GM21528 (cell line): ENCODE results near the gene SPOCD1.

Experiments
- ATAC-seq: cut with Tn5 transposase; IDR thresholded peaks from one replicate; pipeline ENCODE4 v1.9.1; 2021; ENCODE audit warnings: mild to moderate bottlenecking, moderate library complexity; ENCODE audit not compliant: unreplicated experiment, low FRiP score

The SPOCD1 gene

DNA sequence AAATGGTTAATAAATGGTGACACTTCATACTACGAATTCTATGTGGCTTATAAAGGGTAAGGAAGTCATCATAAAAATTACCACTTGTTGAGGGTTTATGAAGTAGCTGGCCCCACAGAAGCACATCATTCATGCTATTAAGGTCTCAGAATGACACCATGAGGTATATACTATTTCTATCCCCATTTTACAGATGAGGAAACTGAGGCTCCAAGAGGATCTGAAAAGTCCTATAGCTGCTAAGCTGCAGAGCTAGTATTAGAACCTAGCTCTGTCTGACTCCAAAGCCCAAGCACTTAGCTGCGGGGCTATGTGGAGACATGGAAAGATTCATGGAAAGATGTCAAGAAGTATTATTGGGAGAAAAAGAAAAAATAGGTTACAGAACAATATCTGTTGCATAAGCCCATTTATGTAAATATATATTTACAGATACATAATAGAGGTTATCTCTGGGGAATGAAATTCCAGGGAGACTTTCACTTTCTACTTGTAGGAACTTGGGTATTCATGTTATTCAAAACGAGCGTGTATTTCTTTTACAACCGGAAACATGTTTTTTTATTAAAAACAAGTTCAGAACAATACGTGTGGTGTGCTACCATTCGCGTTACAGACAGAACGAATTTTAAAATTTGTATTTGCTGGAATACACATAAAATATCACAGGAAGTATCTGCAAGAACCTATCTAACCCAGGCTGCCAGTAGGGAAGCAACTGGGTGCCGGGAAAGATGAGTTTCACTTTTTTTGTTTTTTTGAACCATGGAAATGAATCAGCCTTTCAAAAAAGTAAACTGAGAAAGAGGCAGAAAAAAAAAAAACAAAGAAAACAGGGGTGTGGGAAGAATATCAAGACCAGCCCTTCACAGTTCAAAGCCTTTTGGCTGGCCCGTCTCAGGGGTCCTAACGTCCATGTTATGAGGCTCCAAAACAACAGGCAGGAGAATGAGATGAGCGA is 13.4 kb downstream of the SPOCD1 start:
- no peak for ATAC-seq

GRCh38 chr1:31801458-31801857 is 14.4 kb downstream of the SPOCD1 start:
- no peak for ATAC-seq

DNA sequence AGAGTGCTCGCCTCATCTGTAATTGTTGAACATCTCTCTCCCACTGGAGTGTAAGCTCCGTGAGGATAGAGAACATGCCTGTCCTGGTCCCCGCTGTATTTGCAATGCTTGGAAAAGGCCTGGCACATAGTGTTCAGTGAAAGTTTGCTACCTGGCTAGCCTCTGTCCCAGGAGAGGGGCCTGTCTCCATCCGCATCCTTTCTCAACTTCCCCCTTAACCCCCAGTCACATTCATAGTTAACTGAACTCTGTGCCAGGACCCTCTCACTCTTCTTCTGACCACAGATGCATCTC is 15.2 kb downstream of the SPOCD1 start:
- no peak for ATAC-seq

DNA sequence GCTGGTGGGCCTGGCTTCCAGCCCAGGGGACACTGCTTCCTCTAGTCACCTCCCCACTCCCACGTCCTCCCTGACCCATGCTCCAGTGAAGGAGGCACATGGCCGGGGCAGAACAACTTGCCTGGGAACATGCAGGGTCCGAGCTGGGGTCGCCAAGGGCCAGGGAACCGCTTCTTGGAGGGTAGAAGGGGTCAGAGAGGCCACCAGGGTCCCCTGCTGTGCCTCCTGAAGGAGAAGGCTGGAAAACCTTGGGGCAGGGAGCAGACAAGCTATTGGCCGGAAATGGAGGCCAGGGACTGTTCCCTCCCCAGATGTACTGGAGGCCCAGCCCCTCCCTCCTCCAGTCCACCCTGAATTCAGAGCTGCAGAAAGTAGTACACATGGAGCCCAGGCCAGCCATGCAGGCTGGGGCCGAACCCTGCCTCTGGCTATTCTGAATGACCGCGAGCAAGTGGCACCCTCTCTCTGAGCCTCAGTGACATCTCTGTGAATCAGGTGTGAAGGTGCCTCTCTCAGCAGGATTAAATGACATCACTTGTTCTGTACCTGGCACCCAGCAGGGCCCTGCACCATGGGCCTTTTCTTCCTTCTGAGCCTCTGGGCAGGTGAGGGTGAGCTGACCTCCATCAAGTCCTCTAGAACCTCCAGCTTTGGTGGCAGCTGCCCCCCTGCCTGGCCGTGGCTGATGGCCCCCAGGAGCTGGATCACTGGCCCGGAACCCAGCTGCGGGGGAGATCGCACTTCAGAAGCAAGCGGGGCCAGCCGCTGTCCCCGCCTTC is 15.7 kb downstream of the SPOCD1 start:
- no peak for ATAC-seq

- no peak for ATAC-seq
Measured at GRCh38 chr1:31799196-31799894, 16.5 kb downstream of the SPOCD1 start.

DNA sequence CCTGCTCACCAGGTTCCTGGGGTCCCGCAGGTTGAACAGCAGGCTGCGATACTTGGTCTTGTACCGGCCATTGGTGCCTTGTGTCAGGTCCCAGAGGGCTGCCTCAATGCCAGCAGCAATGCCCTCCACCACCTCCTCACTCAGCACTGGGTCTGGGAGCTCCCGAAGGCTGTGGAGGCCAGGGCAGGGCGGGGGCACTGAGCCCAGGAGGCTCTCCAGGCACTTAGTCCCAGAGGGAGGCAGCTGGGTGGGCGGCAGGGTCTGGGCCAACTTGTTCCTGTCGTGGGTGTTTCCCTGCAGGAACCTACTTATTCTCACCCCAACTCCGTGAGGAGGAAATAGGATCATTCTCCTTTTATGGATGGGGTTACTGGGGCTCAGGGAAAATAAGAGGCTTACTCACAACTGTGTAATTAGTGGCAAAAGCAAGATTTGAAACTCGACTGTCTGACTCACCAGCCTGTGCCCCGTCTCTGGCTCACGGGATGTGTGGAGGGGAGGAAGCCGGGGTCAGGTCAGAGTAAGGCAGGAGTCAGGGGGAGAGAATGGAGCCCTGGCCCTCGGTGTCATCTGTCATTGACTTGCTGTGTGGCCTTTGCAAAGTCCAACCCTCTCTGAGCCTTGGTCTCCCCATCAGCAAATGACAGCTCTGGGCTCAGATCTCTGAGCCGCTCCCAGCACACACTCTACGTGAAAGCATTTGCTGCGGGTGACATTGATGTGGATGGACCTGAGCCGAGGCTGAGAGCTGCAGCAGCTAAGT is 17.2 kb downstream of the SPOCD1 start:
- no peak for ATAC-seq

DNA sequence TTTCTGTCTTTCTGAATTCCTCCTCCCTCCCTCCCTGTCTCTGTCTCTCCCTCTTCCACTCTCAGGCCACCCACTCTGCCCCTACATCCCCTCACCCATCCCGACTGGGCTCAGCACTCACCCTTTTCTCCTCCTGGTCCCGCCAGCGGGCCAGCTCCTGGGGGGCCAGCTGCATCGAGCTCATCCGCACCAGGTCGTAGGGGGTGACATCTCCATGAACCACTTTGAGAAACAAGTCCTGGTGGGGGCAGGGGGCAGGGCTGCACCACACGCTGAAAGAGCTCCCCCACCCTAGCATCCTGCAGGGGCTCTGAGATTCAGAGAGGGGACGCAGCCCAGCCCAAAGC is 17.8 kb downstream of the SPOCD1 start:
- no peak for ATAC-seq

GRCh38 chr1:31797216-31797615 is 18.6 kb downstream of the SPOCD1 start:
- ATAC-seq: no peak

DNA sequence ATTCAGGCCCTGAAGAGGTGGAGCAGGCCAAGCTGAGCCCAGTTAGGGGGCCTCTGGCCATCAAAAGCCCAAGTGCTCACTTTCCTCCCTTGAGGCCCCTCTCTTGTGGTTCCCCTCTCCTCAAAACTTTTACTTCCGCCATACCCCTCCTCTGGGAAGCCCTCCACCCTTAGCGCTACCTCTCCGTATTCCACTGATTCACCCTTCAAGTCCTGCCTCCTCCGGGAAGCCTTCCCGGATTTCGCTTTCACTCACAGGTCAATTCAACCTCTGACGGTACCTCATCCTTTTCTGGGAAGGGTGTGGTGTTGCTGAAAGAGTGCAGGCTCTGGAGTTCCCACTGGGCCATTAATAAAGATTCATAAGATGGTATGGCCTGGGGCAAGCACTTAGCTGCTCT is 19.1 kb downstream of the SPOCD1 start:
- no peak for ATAC-seq

- ATAC-seq: no peak
Measured at GRCh38 chr1:31795801-31796621, 19.8 kb downstream of the SPOCD1 start.

DNA sequence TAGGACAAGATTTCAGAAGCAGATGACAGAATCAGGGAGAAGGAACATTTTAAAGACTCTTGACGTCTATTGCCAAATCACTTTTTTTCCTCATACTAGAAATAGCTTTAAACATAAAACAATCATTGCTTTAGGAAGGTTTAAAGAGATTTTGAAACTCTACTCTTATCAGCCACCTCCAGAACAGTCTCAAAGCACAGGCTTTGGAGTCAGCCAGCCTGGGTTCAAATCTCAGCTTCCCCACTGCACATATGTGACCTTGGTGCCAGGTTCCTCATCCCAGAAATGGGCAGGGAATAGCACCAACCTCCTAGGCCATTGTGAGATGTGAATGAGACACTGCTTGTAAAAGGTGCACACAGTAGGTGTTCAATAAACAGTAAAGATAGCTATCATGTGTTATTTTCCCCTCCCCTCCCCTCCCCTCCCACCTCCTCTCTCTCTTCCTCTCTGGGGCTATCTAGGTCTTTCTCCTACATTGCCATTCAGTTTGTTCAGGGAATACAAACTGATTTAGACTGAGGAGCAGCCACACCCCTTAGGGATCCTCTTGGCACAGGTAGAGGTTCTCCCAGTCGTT is 20.6 kb downstream of the SPOCD1 start:
- ATAC-seq: no peak

DNA sequence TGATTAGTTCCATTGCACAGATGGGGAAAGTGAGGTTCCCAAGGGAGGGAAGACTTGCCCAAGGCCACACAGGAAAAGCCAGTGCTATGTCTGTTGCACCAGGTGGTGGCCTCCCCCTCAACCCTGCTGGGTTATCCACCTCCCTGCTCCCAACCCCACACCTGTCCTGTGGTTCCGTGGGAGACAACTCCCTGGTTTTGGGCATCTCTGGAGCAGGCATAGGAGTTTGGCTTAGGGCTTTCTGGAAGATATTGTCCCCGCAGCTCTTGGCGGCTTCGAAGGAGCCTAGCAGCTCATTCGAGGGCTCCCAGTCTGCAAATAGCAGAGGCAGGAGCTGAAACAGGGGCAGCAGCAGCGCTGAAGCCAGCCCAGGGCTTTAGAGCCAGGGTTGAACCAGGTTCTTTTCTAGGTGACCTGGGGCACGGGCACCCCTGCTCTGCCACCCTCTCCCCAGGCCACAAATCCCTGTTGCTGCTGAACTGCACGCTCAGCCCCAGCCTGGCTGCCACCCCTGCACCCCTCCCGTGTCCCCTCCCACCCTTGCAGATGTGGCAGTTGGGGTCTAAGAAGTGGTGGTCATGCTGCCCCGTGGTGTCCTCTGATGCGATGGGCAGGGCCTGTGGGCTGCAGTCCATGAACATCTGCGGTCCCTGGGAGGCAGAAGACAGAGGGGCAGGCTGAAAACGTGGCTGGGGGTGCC is 22.1 kb downstream of the SPOCD1 start:
- no peak for ATAC-seq

GRCh38 chr1:31793086-31793485 is 22.7 kb downstream of the SPOCD1 start:
- no peak for ATAC-seq

DNA sequence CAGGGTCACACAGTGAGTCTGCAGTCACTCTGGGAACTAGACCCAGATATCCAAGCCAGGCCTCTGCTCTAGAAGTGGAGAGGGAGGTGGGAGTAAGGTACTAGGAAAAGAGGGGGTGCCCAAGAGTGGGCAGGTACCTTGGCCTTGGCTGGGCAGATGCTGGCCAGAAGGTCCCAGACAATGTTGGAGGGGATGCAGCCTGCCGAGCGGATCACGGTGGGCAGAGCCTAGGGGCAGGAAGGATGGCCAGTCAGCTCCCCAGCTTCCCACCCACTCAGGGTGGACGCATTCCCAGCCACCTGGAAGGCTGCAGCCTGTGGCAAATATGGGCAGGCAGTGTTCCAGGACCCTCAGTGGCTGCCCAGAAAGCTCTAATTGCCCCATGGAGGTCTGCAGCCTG is 23.3 kb downstream of the SPOCD1 start:
- no peak for ATAC-seq

GRCh38 chr1:31792116-31792515 is 23.7 kb downstream of the SPOCD1 start:
- ATAC-seq: no peak

GRCh38 chr1:31791131-31791858 is 24.5 kb downstream of the SPOCD1 start:
- no peak for ATAC-seq

- no peak for ATAC-seq
Measured at GRCh38 chr1:31790641-31791091, 25.2 kb downstream of the SPOCD1 start.

- ATAC-seq: no peak
Measured at GRCh38 chr1:31790140-31790539, 25.7 kb downstream of the SPOCD1 start.
